Activated CD8-positive, alpha-beta memory T cell treated with anti-CD3 and anti-CD28 coated beads, Interleukin-2, amount 50 U/mL, for 4 hours (primary cell): ENCODE measurements around the gene LYZL1.
"Not testable (repeated sequence)": the region's sequence is repeated elsewhere in the genome, so short reads cannot be mapped to it uniquely, and the experiment has no call there.

ENCODE experiments used
- DNase-seq: peaks from one replicate; pipeline ENCODE4 v3.0.0-alpha.2; 2020

LYZL1 gene

GRCh38 chr10:29288906-29289305 lies at the start of gene LYZL1:
LYZL1 (plus strand) TSS chr10:29289070; CDS start chr10:29291868, 2,798 bp downstream.
- not testable (repeated sequence) for DNase-seq

GRCh38 chr10:29239569-29240472 lies 49.0 kb upstream of the LYZL1 start:
- no peak for DNase-seq

GRCh38 chr10:29240986-29241660 lies 47.7 kb upstream of the LYZL1 start:
- no peak for DNase-seq

GRCh38 chr10:29241925-29242324 lies 46.9 kb upstream of the LYZL1 start:
- DNase-seq = no peak

GRCh38 chr10:29243066-29243465 lies 45.8 kb upstream of the LYZL1 start:
- no peak for DNase-seq

GRCh38 chr10:29243750-29244149 lies 45.1 kb upstream of the LYZL1 start:
- no peak for DNase-seq

GRCh38 chr10:29244978-29245377 lies 43.9 kb upstream of the LYZL1 start:
- DNase-seq = no peak

GRCh38 chr10:29245476-29245875 lies 43.4 kb upstream of the LYZL1 start:
- no peak for DNase-seq

GRCh38 chr10:29246449-29246848 lies 42.4 kb upstream of the LYZL1 start:
- no peak for DNase-seq

- DNase-seq = no peak
Measured at GRCh38 chr10:29248158-29248557, 40.7 kb upstream of the LYZL1 start.

GRCh38 chr10:29249018-29249417 lies 39.9 kb upstream of the LYZL1 start:
- DNase-seq = no peak

GRCh38 chr10:29250066-29250465 lies 38.8 kb upstream of the LYZL1 start:
- no peak for DNase-seq

- DNase-seq = no peak
Measured at GRCh38 chr10:29252811-29253689, 35.8 kb upstream of the LYZL1 start.

GRCh38 chr10:29253690-29254029 lies 35.2 kb upstream of the LYZL1 start:
- DNase-seq = no peak

GRCh38 chr10:29254123-29255046 lies 34.5 kb upstream of the LYZL1 start:
- DNase-seq = no peak

- DNase-seq = no peak
Measured at GRCh38 chr10:29255104-29255503, 33.8 kb upstream of the LYZL1 start.

- DNase-seq = no peak
Measured at GRCh38 chr10:29256019-29256418, 32.9 kb upstream of the LYZL1 start.

- no peak for DNase-seq
Measured at GRCh38 chr10:29256586-29256985, 32.3 kb upstream of the LYZL1 start.

GRCh38 chr10:29257106-29257783 lies 31.6 kb upstream of the LYZL1 start:
- DNase-seq = no peak

- no peak for DNase-seq
Measured at GRCh38 chr10:29257784-29258135, 31.1 kb upstream of the LYZL1 start.

- DNase-seq = no peak
Measured at GRCh38 chr10:29259498-29259897, 29.4 kb upstream of the LYZL1 start.

- DNase-seq = no peak
Measured at GRCh38 chr10:29263506-29263905, 25.4 kb upstream of the LYZL1 start.
